NCI-H524 treated with DMSO at 0.1 percent for 48 hours (cell line): ENCODE data around the gene PTTG1.

Source experiments
- DNase-seq: peaks from one replicate; lab custom pipeline; 2025; lab: John Stamatoyannopoulos, UW

PTTG1 gene

GRCh38 chr5:160473681-160474080 lies 52.0 kb downstream of the PTTG1 start:
- DNase-seq, result no peak

- DNase-seq, result no peak
These were observed 52.4 kb downstream of the PTTG1 start for GRCh38 chr5:160474084-160474483.

GRCh38 chr5:160475864-160476438 lies 54.3 kb downstream of the PTTG1 start:
- DNase-seq, result no peak

- DNase-seq, result no peak
These were observed 55.8 kb downstream of the PTTG1 start for GRCh38 chr5:160477266-160477970.

GRCh38 chr5:160478163-160478562 lies 56.5 kb downstream of the PTTG1 start:
- DNase-seq, result no peak
